ENCODE data around the gene AEBP1.
A peak's percentile ranks its signal among the peaks of the same experiment; 100 is the strongest.

The AEBP1 gene

GRCh38 chr7:44144426-44144967 lies 40.4 kb downstream of the AEBP1 start:
- no peaks in the 10 kb centered on the region for H3K36me3 ChIP-seq (ENCODE audit: control insufficient read depth in 2 of 2, insufficient read depth in 2 of 2, low read length in 2 of 2)
- H3K4me3 ChIP-seq (ENCODE audit: low read length in 2 of 2) = no peak overlapping the region
- H3K4me1 ChIP-seq (ENCODE audit: control insufficient read depth in 2 of 2, insufficient read depth in 2 of 2, low read length in 2 of 2) = peaks cover 0 to 6% of the 10 kb centered on the region in 2 donors
- H3K27ac ChIP-seq (ENCODE audit: low read depth in 2 of 2, low read length in 2 of 2) = no peak overlapping the region
- no peak overlapping the region for H3K9ac ChIP-seq (ENCODE audit: low read depth in 1 of 2, low read length in 2 of 2)
- H3K27me3 ChIP-seq (ENCODE audit: control insufficient read depth in 2 of 2, insufficient read depth in 2 of 2, low read length in 2 of 2) = no peaks in the 10 kb centered on the region
- no peaks in the 10 kb centered on the region for H3K9me3 ChIP-seq (ENCODE audit: control insufficient read depth in 2 of 2, low read length in 2 of 2)

- Histone ChIP-seq H3K9ac (ENCODE audit: low read depth in 1 of 2, low read length in 2 of 2) (no peak overlapping the region), H3K4me3 (ENCODE audit: low read length in 2 of 2) (no peak overlapping the region), H3K4me1 (ENCODE audit: control insufficient read depth in 2 of 2, insufficient read depth in 2 of 2, low read length in 2 of 2) (peaks cover 0 to 6% of the 10 kb centered on the region in 2 donors), H3K27me3 (ENCODE audit: control insufficient read depth in 2 of 2, insufficient read depth in 2 of 2, low read length in 2 of 2) (no peaks in the 10 kb centered on the region), H3K9me3 (ENCODE audit: control insufficient read depth in 2 of 2, low read length in 2 of 2) (no peaks in the 10 kb centered on the region), H3K36me3 (ENCODE audit: control insufficient read depth in 2 of 2, insufficient read depth in 2 of 2, low read length in 2 of 2) (no peaks in the 10 kb centered on the region), H3K27ac (ENCODE audit: low read depth in 2 of 2, low read length in 2 of 2) (no peak overlapping the region)
These were observed 40.9 kb downstream of the AEBP1 start for GRCh38 chr7:44144968-44145478.

GRCh38 chr7:44145479-44145968 lies 41.4 kb downstream of the AEBP1 start:
- Histone ChIP-seq H3K36me3 (ENCODE audit: control insufficient read depth in 2 of 2, insufficient read depth in 2 of 2, low read length in 2 of 2) (no peaks in the 10 kb centered on the region), H3K27ac (ENCODE audit: low read depth in 2 of 2, low read length in 2 of 2) (no peak overlapping the region), H3K27me3 (ENCODE audit: control insufficient read depth in 2 of 2, insufficient read depth in 2 of 2, low read length in 2 of 2) (no peaks in the 10 kb centered on the region), H3K9me3 (ENCODE audit: control insufficient read depth in 2 of 2, low read length in 2 of 2) (no peaks in the 10 kb centered on the region), H3K4me3 (ENCODE audit: low read length in 2 of 2) (peak overlapping the region; percentile 59 to 62), H3K9ac (ENCODE audit: low read depth in 1 of 2, low read length in 2 of 2) (peak overlapping the region in 1 of 2 donors; percentile 38), H3K4me1 (ENCODE audit: control insufficient read depth in 2 of 2, insufficient read depth in 2 of 2, low read length in 2 of 2) (peaks cover 0 to 6% of the 10 kb centered on the region in 2 donors)

GRCh38 chr7:44145969-44146911 lies 42.1 kb downstream of the AEBP1 start:
- Histone ChIP-seq H3K9me3 (ENCODE audit: control insufficient read depth in 2 of 2, low read length in 2 of 2) (no peaks in the 10 kb centered on the region), H3K4me3 (ENCODE audit: low read length in 2 of 2) (peak overlapping the region; percentile 59 to 62), H3K36me3 (ENCODE audit: control insufficient read depth in 2 of 2, insufficient read depth in 2 of 2, low read length in 2 of 2) (no peaks in the 10 kb centered on the region), H3K27ac (ENCODE audit: low read depth in 2 of 2, low read length in 2 of 2) (no peak overlapping the region), H3K9ac (ENCODE audit: low read depth in 1 of 2, low read length in 2 of 2) (peak overlapping the region in 1 of 2 donors; percentile 38), H3K4me1 (ENCODE audit: control insufficient read depth in 2 of 2, insufficient read depth in 2 of 2, low read length in 2 of 2) (peaks cover 0 to 6% of the 10 kb centered on the region in 2 donors), H3K27me3 (ENCODE audit: control insufficient read depth in 2 of 2, insufficient read depth in 2 of 2, low read length in 2 of 2) (no peaks in the 10 kb centered on the region)

GRCh38 chr7:44147026-44147991 lies 43.2 kb downstream of the AEBP1 start:
- Histone ChIP-seq H3K4me1 (ENCODE audit: control insufficient read depth in 2 of 2, insufficient read depth in 2 of 2, low read length in 2 of 2) (peaks cover 0 to 6% of the 10 kb centered on the region in 2 donors), H3K4me3 (ENCODE audit: low read length in 2 of 2) (no peak overlapping the region), H3K27me3 (ENCODE audit: control insufficient read depth in 2 of 2, insufficient read depth in 2 of 2, low read length in 2 of 2) (no peaks in the 10 kb centered on the region), H3K9ac (ENCODE audit: low read depth in 1 of 2, low read length in 2 of 2) (no peak overlapping the region), H3K36me3 (ENCODE audit: control insufficient read depth in 2 of 2, insufficient read depth in 2 of 2, low read length in 2 of 2) (no peaks in the 10 kb centered on the region), H3K9me3 (ENCODE audit: control insufficient read depth in 2 of 2, low read length in 2 of 2) (no peaks in the 10 kb centered on the region), H3K27ac (ENCODE audit: low read depth in 2 of 2, low read length in 2 of 2) (no peak overlapping the region)

GRCh38 chr7:44148166-44148565 lies 44.0 kb downstream of the AEBP1 start:
- H3K9ac ChIP-seq (ENCODE audit: low read depth in 1 of 2, low read length in 2 of 2) = no peak overlapping the region
- no peaks in the 10 kb centered on the region for H3K9me3 ChIP-seq (ENCODE audit: control insufficient read depth in 2 of 2, low read length in 2 of 2)
- H3K36me3 ChIP-seq (ENCODE audit: control insufficient read depth in 2 of 2, insufficient read depth in 2 of 2, low read length in 2 of 2) = no peaks in the 10 kb centered on the region
- no peak overlapping the region for H3K4me3 ChIP-seq (ENCODE audit: low read length in 2 of 2)
- H3K27me3 ChIP-seq (ENCODE audit: control insufficient read depth in 2 of 2, insufficient read depth in 2 of 2, low read length in 2 of 2) = no peaks in the 10 kb centered on the region
- no peak overlapping the region for H3K27ac ChIP-seq (ENCODE audit: low read depth in 2 of 2, low read length in 2 of 2)
- peaks cover 0 to 6% of the 10 kb centered on the region in 2 donors for H3K4me1 ChIP-seq (ENCODE audit: control insufficient read depth in 2 of 2, insufficient read depth in 2 of 2, low read length in 2 of 2)

GRCh38 chr7:44148961-44149536 lies 44.9 kb downstream of the AEBP1 start:
- no peaks in the 10 kb centered on the region for H3K36me3 ChIP-seq (ENCODE audit: control insufficient read depth in 2 of 2, insufficient read depth in 2 of 2, low read length in 2 of 2)
- H3K4me3 ChIP-seq (ENCODE audit: low read length in 2 of 2) = no peak overlapping the region
- peaks cover 0 to 6% of the 10 kb centered on the region in 2 donors for H3K4me1 ChIP-seq (ENCODE audit: control insufficient read depth in 2 of 2, insufficient read depth in 2 of 2, low read length in 2 of 2)
- H3K9ac ChIP-seq (ENCODE audit: low read depth in 1 of 2, low read length in 2 of 2) = no peak overlapping the region
- no peaks in the 10 kb centered on the region for H3K9me3 ChIP-seq (ENCODE audit: control insufficient read depth in 2 of 2, low read length in 2 of 2)
- no peaks in the 10 kb centered on the region for H3K27me3 ChIP-seq (ENCODE audit: control insufficient read depth in 2 of 2, insufficient read depth in 2 of 2, low read length in 2 of 2)
- no peak overlapping the region for H3K27ac ChIP-seq (ENCODE audit: low read depth in 2 of 2, low read length in 2 of 2)

GRCh38 chr7:44149571-44150465 lies 45.7 kb downstream of the AEBP1 start:
- H3K4me1 ChIP-seq (ENCODE audit: control insufficient read depth in 2 of 2, insufficient read depth in 2 of 2, low read length in 2 of 2) = peaks cover 0 to 6% of the 10 kb centered on the region in 2 donors
- no peaks in the 10 kb centered on the region for H3K9me3 ChIP-seq (ENCODE audit: control insufficient read depth in 2 of 2, low read length in 2 of 2)
- no peak overlapping the region for H3K4me3 ChIP-seq (ENCODE audit: low read length in 2 of 2)
- H3K27ac ChIP-seq (ENCODE audit: low read depth in 2 of 2, low read length in 2 of 2) = no peak overlapping the region
- H3K36me3 ChIP-seq (ENCODE audit: control insufficient read depth in 2 of 2, insufficient read depth in 2 of 2, low read length in 2 of 2) = no peaks in the 10 kb centered on the region
- no peak overlapping the region for H3K9ac ChIP-seq (ENCODE audit: low read depth in 1 of 2, low read length in 2 of 2)
- no peaks in the 10 kb centered on the region for H3K27me3 ChIP-seq (ENCODE audit: control insufficient read depth in 2 of 2, insufficient read depth in 2 of 2, low read length in 2 of 2)

- no peak overlapping the region for H3K4me3 ChIP-seq (ENCODE audit: low read length in 2 of 2)
- peaks cover 0 to 6% of the 10 kb centered on the region in 2 donors for H3K4me1 ChIP-seq (ENCODE audit: control insufficient read depth in 2 of 2, insufficient read depth in 2 of 2, low read length in 2 of 2)
- no peaks in the 10 kb centered on the region for H3K9me3 ChIP-seq (ENCODE audit: control insufficient read depth in 2 of 2, low read length in 2 of 2)
- no peaks in the 10 kb centered on the region for H3K27me3 ChIP-seq (ENCODE audit: control insufficient read depth in 2 of 2, insufficient read depth in 2 of 2, low read length in 2 of 2)
- no peaks in the 10 kb centered on the region for H3K36me3 ChIP-seq (ENCODE audit: control insufficient read depth in 2 of 2, insufficient read depth in 2 of 2, low read length in 2 of 2)
- H3K27ac ChIP-seq (ENCODE audit: low read depth in 2 of 2, low read length in 2 of 2) = no peak overlapping the region
- H3K9ac ChIP-seq (ENCODE audit: low read depth in 1 of 2, low read length in 2 of 2) = no peak overlapping the region
These were observed 46.3 kb downstream of the AEBP1 start for GRCh38 chr7:44150466-44150832.

All from mucosa of rectum (tissue), 2 donors.